DMS53 treated with DMSO at 0.1 percent for 48 hours (cell line): ENCODE measurements around the gene THBS2.

Experiments
- DNase-seq: peaks from one replicate; lab custom pipeline; 2025; ENCODE audit not compliant: unreplicated experiment; lab: John Stamatoyannopoulos, UW

Gene THBS2

GRCh38 chr6:169168706-169169105 lies 84.9 kb downstream of the THBS2 start:
- no peak for DNase-seq

GRCh38 chr6:169168302-169168630 lies 85.4 kb downstream of the THBS2 start:
- DNase-seq: no peak

GRCh38 chr6:169167581-169168301 lies 85.9 kb downstream of the THBS2 start:
- no peak for DNase-seq

GRCh38 chr6:169166896-169167580 lies 86.6 kb downstream of the THBS2 start:
- no peak for DNase-seq
